ENCODE results near the gene GPR78.
A peak's percentile ranks its signal among the peaks of the same experiment; 100 is the strongest.

GPR78 gene

GRCh38 chr4:8581094-8581861, 1.1 kb downstream of the GPR78 start:
- TF ChIP-seq CTCF (conservative IDR thresholded peaks at IDR 0.05; ENCODE audit: low read depth, low read length): no peak
- DNase-seq (ENCODE audit: low read depth): no peak
- H3K4me3 ChIP-seq (ENCODE audit: low read length): no peak overlapping the region

- no peak for TF ChIP-seq CTCF (conservative IDR thresholded peaks at IDR 0.05; ENCODE audit: low read depth, low read length)
- no peak overlapping the region for H3K4me3 ChIP-seq (ENCODE audit: low read length)
- no peak for DNase-seq (ENCODE audit: low read depth)
Measured at GRCh38 chr4:8582016-8582415, 1.8 kb downstream of the GPR78 start.

GRCh38 chr4:8582436-8582835, 2.2 kb downstream of the GPR78 start:
- no peak for TF ChIP-seq CTCF (conservative IDR thresholded peaks at IDR 0.05; ENCODE audit: low read depth, low read length)
- no peak for DNase-seq (ENCODE audit: low read depth)
- H3K4me3 ChIP-seq (ENCODE audit: low read length): no peak overlapping the region

- no peak overlapping the region for H3K4me3 ChIP-seq (ENCODE audit: low read length)
- no peak for DNase-seq (ENCODE audit: low read depth)
- TF ChIP-seq CTCF (conservative IDR thresholded peaks at IDR 0.05; ENCODE audit: low read depth, low read length): no peak
Measured at GRCh38 chr4:8582941-8583654, 2.9 kb downstream of the GPR78 start.

GRCh38 chr4:8583655-8584025, 3.4 kb downstream of the GPR78 start:
- no peak overlapping the region for H3K4me3 ChIP-seq (ENCODE audit: low read length)
- no peak for TF ChIP-seq CTCF (conservative IDR thresholded peaks at IDR 0.05; ENCODE audit: low read depth, low read length)
- DNase-seq (ENCODE audit: low read depth): no peak

GRCh38 chr4:8585186-8585585, 5.0 kb downstream of the GPR78 start:
- no peak for DNase-seq (ENCODE audit: low read depth)
- H3K4me3 ChIP-seq (ENCODE audit: low read length): no peak overlapping the region
- peak; percentile 40 for TF ChIP-seq CTCF (conservative IDR thresholded peaks at IDR 0.05; ENCODE audit: low read depth, low read length)

GRCh38 chr4:8585721-8586212, 5.6 kb downstream of the GPR78 start:
- TF ChIP-seq CTCF (conservative IDR thresholded peaks at IDR 0.05; ENCODE audit: low read depth, low read length): no peak
- no peak for DNase-seq (ENCODE audit: low read depth)
- no peak overlapping the region for H3K4me3 ChIP-seq (ENCODE audit: low read length)
